MCF 10A (cell line): ENCODE data around the gene ARCN1. TPM values are rescaled to one million over a fixed set of nuclear protein-coding genes. Genes with fewer than 3 reads are reported as not detected.

Experiments used
- BruUV-seq: library from RNA; stranded (reverse); fragments of 400-500 nt; replicated peaks from 2 replicates; lab custom pipeline; 2021; lab: Mats Ljungman, UMichigan
- CTCF ChIA-PET: fragments of 300-600 bp; sonication (Branson Sonifier 250); formaldehyde crosslinking; extraction: SDS; loops from one replicate; lab custom pipeline; 2021; ENCODE audit warnings: antibody characterized with exemption, inconsistent platforms; lab: Yijun Ruan, JAX
- POLR2A ChIA-PET: fragments of 300-600, 350-650 bp; sonication (Branson Sonifier 250); formaldehyde crosslinking; extraction: SDS; loops from one replicate; lab custom pipeline; 2020; ENCODE audit warnings: antibody characterized with exemption, inconsistent platforms; lab: Yijun Ruan, JAX
- DNase-seq: peaks from one replicate; pipeline ENCODE4 v3.0.0-alpha.2; 2018; ENCODE audit not compliant: unreplicated experiment
- H3K27ac Mint-ChIP-seq: one replicate; pipeline ENCODE4 v1.8.0; 2022; ENCODE audit warnings: mild to moderate bottlenecking, low read depth, mixed read lengths; ENCODE audit not compliant: unreplicated experiment
- H3K27me3 Mint-ChIP-seq: one replicate; pipeline ENCODE4 v1.8.0; 2022; ENCODE audit warnings: mixed read lengths; ENCODE audit not compliant: insufficient read depth, unreplicated experiment
- H3K36me3 Mint-ChIP-seq: one replicate; pipeline ENCODE4 v1.8.0; 2022; ENCODE audit warnings: mild to moderate bottlenecking, moderate library complexity, mixed read lengths; ENCODE audit not compliant: insufficient read depth, unreplicated experiment
- H3K4me1 Mint-ChIP-seq: one replicate; pipeline ENCODE4 v1.8.0; 2022; ENCODE audit warnings: mixed read lengths; ENCODE audit not compliant: insufficient read depth, unreplicated experiment
- H3K4me3 Mint-ChIP-seq: one replicate; pipeline ENCODE4 v1.8.0; 2022; ENCODE audit warnings: mild to moderate bottlenecking, moderate library complexity, mixed read lengths; ENCODE audit not compliant: unreplicated experiment
- H3K9me3 Mint-ChIP-seq: one replicate; pipeline ENCODE4 v1.8.0; 2022; ENCODE audit warnings: mixed read lengths; ENCODE audit not compliant: unreplicated experiment
- intact Hi-C: fragments of 100-400 bp; cut with micrococcal nuclease; formaldehyde crosslinking; loops from 2 replicates; pipeline ENCODE4 v1.14.1; 2022
- total RNA-seq: library from RNA; stranded (reverse); gene quantifications from 2 replicates; pipeline ENCODE4 v1.2.3, GENCODE V29; 2022
- TF ChIP-seq, protein P1 (sequence below): fragments of 200-600 bp; IDR thresholded peaks from one replicate; pipeline ENCODE4 v1.8.0; 2022; ENCODE audit warnings: antibody characterized with exemption, mild to moderate bottlenecking; ENCODE audit not compliant: unreplicated experiment

Gene ARCN1
- total RNA-seq, 1 experiment from 2014 or later = 164 TPM

DNA sequence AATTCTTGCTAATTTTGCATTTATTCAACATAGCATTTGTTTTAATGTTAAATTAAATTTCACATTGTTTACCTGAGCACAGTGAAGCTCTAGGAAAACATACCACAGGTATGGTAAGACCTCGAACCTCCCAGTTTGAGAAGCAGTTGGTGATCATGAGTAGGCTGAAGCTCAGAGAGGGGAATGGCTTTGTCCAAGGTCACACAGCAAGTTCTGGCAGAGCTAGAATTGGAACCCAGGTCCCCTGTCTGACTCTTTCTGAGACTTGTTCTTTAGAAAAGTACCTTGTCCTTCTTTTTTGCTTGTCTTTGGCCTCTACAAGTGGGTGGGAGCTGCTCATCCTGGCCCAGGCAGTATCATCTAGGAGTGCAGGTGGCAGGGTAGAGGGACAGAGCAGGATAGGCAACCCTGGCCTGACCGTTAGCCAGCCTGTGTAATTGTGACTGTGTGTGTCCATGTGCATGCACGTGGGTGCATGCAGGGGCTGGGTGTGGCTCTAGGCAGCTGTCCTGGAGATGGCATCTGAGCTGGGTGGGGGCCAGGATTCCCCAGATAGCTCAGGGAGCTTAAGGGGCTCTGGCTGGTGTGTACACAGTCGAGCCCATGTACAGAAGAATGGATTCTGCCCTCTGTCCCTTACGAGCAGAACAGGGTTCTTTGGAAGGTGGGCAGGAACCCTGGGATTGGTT lies 56.8 kb downstream of the ARCN1 start:
- ChIA-PET CTCF (interaction anchor here (1.2 to 1.7 kb wide), 4 partner anchors 10 to 61 kb away, joined by 3 to 6 read pairs (median 4); no protein-coding TSS in a partner anchor), POLR2A (interaction anchor here (0.7 kb wide), 1 partner anchor 11 kb away, joined by 3 read pairs; no protein-coding TSS in a partner anchor)
- BruUV-seq = no TSS peak
- Mint-ChIP-seq H3K36me3 (peaks cover 50% of the 10 kb centered on the region), H3K27me3 (no peaks in the 10 kb centered on the region), H3K9me3 (no peaks in the 10 kb centered on the region), H3K4me1 (peaks cover 37% of the 10 kb centered on the region), H3K27ac (no peak overlapping the region), H3K4me3 (no peak overlapping the region)
- TF ChIP-seq, protein P1, sequence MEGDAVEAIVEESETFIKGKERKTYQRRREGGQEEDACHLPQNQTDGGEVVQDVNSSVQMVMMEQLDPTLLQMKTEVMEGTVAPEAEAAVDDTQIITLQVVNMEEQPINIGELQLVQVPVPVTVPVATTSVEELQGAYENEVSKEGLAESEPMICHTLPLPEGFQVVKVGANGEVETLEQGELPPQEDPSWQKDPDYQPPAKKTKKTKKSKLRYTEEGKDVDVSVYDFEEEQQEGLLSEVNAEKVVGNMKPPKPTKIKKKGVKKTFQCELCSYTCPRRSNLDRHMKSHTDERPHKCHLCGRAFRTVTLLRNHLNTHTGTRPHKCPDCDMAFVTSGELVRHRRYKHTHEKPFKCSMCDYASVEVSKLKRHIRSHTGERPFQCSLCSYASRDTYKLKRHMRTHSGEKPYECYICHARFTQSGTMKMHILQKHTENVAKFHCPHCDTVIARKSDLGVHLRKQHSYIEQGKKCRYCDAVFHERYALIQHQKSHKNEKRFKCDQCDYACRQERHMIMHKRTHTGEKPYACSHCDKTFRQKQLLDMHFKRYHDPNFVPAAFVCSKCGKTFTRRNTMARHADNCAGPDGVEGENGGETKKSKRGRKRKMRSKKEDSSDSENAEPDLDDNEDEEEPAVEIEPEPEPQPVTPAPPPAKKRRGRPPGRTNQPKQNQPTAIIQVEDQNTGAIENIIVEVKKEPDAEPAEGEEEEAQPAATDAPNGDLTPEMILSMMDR = no peak
- DNase-seq = no peak
- intact Hi-C loops = no loop called here

DNA sequence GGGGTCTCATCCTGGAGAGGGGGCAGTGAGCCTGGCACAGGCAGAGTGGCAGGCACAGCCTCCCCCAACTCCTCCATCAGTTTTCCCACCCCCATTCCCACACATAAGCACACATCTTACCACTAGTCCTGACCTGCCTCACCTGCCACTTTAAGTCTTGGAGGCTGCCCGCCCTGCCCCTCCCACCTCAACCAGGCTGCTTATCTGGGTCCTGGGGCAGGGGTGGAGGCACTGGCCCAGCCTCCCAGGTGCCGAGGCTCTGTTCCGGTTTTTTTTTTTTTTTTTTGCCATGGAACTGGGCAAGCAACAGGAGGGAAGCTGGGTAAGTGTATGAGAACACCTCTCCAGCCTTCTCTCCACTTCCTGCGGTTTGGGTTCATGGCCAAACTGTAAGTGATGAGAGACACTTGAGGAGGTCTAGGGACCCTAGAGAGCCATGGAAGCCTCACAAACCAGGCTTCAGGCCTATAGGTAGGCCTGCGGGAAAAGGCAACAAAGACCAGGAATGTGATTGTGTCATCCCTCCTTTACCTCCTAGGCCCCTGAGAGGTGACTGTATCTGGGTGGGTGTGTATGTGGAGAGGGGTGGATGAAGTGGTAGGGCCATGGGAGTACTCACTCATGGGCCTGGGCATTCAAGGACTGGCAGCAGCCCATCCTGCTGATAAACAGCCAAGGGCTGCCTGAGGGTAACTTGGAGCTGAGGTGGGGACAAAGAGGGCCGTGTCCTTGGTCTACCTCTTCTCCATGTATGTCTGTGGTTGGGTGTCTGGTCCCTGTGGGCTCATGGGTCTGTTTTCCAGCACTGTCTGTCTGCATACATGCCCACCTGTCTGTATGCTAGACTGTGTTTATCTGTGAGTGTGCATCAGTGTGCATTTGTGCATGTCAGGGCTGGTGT lies 57.8 kb downstream of the ARCN1 start:
- TF ChIP-seq, protein P1 = no peak
- H3K27ac Mint-ChIP-seq = no peak overlapping the region
- H3K27me3 Mint-ChIP-seq = no peaks in the 10 kb centered on the region
- POLR2A ChIA-PET = no interaction called here
- DNase-seq = no peak
- peaks cover 37% of the 10 kb centered on the region for H3K4me1 Mint-ChIP-seq
- H3K36me3 Mint-ChIP-seq = peaks cover 56% of the 10 kb centered on the region
- no peak overlapping the region for H3K4me3 Mint-ChIP-seq
- CTCF ChIA-PET = interaction anchor here (1.2 to 1.7 kb wide), 4 partner anchors 9 to 60 kb away, joined by 3 to 6 read pairs (median 4); no protein-coding TSS in a partner anchor
- no peaks in the 10 kb centered on the region for H3K9me3 Mint-ChIP-seq
- intact Hi-C loops = no loop called here
- BruUV-seq = no TSS peak

DNA sequence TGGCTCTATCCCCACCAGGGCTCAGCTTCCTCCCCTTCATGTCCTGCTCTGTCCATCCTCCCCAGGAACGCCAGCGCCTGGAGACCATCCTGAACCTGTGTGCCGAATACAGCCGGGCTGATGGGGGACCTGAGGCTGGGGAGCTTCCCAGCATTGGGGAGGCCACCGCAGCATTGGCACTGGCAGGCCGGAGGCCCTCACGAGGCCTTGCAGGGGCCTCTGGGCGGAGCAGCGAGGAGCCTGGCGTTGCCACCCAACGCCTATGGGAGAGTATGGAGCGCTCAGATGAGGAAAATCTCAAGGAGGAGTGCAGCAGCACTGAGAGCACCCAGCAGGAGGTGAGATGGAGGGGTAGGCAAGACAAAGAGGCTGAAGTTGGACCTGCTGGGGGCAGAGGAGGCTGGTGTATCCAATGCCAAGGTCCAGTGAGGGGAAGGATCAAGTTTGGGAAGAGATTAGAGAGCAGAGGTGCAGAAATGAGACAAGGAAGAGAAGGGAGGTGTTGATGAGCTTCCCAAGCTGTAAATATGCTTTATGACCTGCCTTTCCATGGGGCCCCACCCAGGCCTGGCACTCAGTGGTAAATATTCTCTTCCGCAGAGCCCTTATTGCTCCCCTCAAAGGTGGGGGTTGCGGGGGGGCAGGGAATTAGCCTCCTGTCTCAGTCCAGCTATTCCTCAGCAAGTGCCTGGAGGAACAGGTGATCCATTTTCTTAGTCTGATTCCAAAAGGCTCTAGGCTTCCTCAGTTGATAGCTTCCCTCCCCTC lies 59.1 kb downstream of the ARCN1 start:
- no TSS peak for BruUV-seq
- no peaks in the 10 kb centered on the region for H3K27me3 Mint-ChIP-seq
- H3K36me3 Mint-ChIP-seq = peaks cover 54% of the 10 kb centered on the region
- ChIA-PET CTCF (interaction anchor here (0.5 to 2.4 kb wide), 5 partner anchors 9 to 305 kb away, joined by 3 to 9 read pairs (median 4); partner anchors contain the start of gene PHLDB1), POLR2A (interaction anchor here (1.6 kb wide), 1 partner anchor 9 kb away, joined by 10 read pairs; no protein-coding TSS in a partner anchor)
- H3K4me3 Mint-ChIP-seq = no peak overlapping the region
- no peak overlapping the region for H3K27ac Mint-ChIP-seq
- H3K9me3 Mint-ChIP-seq = no peaks in the 10 kb centered on the region
- intact Hi-C loops = no loop called here
- peaks cover 26% of the 10 kb centered on the region for H3K4me1 Mint-ChIP-seq
- no peak for DNase-seq
- TF ChIP-seq, protein P1 = no peak
